SK-N-SH treated with all-trans-retinoic acid at 6 μM for 48 hours (cell line): ENCODE measurements around the gene CYP11A1.

Experiments used
- ATAC-seq: fragments of 200-7000 bp; cut with Tn5 transposase; 3 replicates; pipeline ENCODE4 v1.9.1; 2020; ENCODE audit warnings: mild to moderate bottlenecking, moderate library complexity
- ARNTL ChIP-seq: fragments of 450-650 bp; formaldehyde crosslinking; IDR thresholded peaks from 2 replicates; pipeline ENCODE4 v1.5.0; 2020; ENCODE audit warnings: low read depth, mild to moderate bottlenecking, moderate library complexity, borderline replicate concordance
- BACH2 ChIP-seq: fragments of 250-450 bp; sonication (Bioruptor Pico); IDR thresholded peaks from 2 replicates; pipeline ENCODE4 v1.9.0; 2021; ENCODE audit warnings: mild to moderate bottlenecking, borderline replicate concordance
- CREB5 ChIP-seq: fragments of 250-450 bp; sonication (Bioruptor Pico); IDR thresholded peaks from 2 replicates; pipeline ENCODE4 v1.5.1; 2020; ENCODE audit warnings: low read depth, mild to moderate bottlenecking, moderate library complexity
- CSRNP3 ChIP-seq: fragments of 250-450 bp; sonication (Bioruptor Pico); IDR thresholded peaks from 2 replicates; pipeline ENCODE4 v1.5.1; 2021; ENCODE audit warnings: mild to moderate bottlenecking, moderate library complexity
- ESRRG ChIP-seq: fragments of 250-450 bp; sonication (Bioruptor Pico); IDR thresholded peaks from 2 replicates; pipeline ENCODE4 v1.6.1; 2021; ENCODE audit warnings: mild to moderate bottlenecking
- GLIS3 ChIP-seq: fragments of 250-450 bp; sonication (Bioruptor Pico); IDR thresholded peaks from 2 replicates; pipeline ENCODE4 v1.5.0; 2020; ENCODE audit warnings: mild to moderate bottlenecking, moderate library complexity
- ISL1 ChIP-seq: fragments of 250-450 bp; sonication (Bioruptor Pico); IDR thresholded peaks from 2 replicates; pipeline ENCODE4 v2.1.2; 2022; ENCODE audit warnings: mild to moderate bottlenecking, moderate library complexity
- OSR1 ChIP-seq: fragments of 250-450 bp; sonication (Bioruptor Pico); IDR thresholded peaks from 2 replicates; pipeline ENCODE4 v1.8.0; 2022; ENCODE audit warnings: moderate library complexity, mild to moderate bottlenecking, inconsistent platforms
- PATZ1 ChIP-seq: fragments of 250-450 bp; sonication (Bioruptor Pico); IDR thresholded peaks from 2 replicates; pipeline ENCODE4 v1.8.0; 2020; ENCODE audit warnings: mild to moderate bottlenecking, moderate library complexity, borderline replicate concordance
- POU6F1 ChIP-seq: fragments of 250-450 bp; sonication (Bioruptor Pico); IDR thresholded peaks from 2 replicates; pipeline ENCODE4 v1.8.0; 2021; ENCODE audit warnings: low read depth, mild to moderate bottlenecking, moderate library complexity, borderline replicate concordance
- PPARA ChIP-seq: fragments of 250-450 bp; sonication (Bioruptor Pico); IDR thresholded peaks from 2 replicates; pipeline ENCODE4 v1.5.0; 2020; ENCODE audit warnings: mild to moderate bottlenecking, borderline replicate concordance
- RARB ChIP-seq: fragments of 250-450 bp; sonication (Bioruptor Pico); IDR thresholded peaks from 2 replicates; pipeline ENCODE4 v1.8.0; 2021; ENCODE audit warnings: mild to moderate bottlenecking, moderate library complexity
- SNAI2 ChIP-seq: fragments of 250-450 bp; sonication (Bioruptor Pico); IDR thresholded peaks from 2 replicates; pipeline ENCODE4 v1.5.0; 2020; ENCODE audit warnings: mild to moderate bottlenecking, moderate library complexity
- TCF4 ChIP-seq: fragments of 250-450 bp; sonication (Bioruptor Pico); IDR thresholded peaks from 2 replicates; pipeline ENCODE4 v1.8.0; 2021; ENCODE audit warnings: mild to moderate bottlenecking, moderate library complexity, borderline replicate concordance
- TSHZ2 ChIP-seq: fragments of 250-450 bp; sonication (Bioruptor Pico); IDR thresholded peaks from 2 replicates; pipeline ENCODE4 v1.5.0; 2020; ENCODE audit warnings: mild to moderate bottlenecking, moderate library complexity
- ZFP3 ChIP-seq: fragments of 250-450 bp; sonication (Bioruptor Pico); IDR thresholded peaks from 2 replicates; pipeline ENCODE4 v1.5.0; 2020; ENCODE audit warnings: mild to moderate bottlenecking, moderate library complexity
- ZFP30 ChIP-seq: fragments of 450-650 bp; formaldehyde crosslinking; IDR thresholded peaks from 2 replicates; pipeline ENCODE4 v1.5.0; 2022; ENCODE audit warnings: mild to moderate bottlenecking, moderate library complexity
- ZNF565 ChIP-seq: fragments of 450-650 bp; formaldehyde crosslinking; conservative IDR thresholded peaks from 2 replicates; pipeline ENCODE4 v1.5.0; 2020; ENCODE audit warnings: low read depth, mild to moderate bottlenecking, moderate library complexity
- ZNF70 ChIP-seq: fragments of 450-650 bp; formaldehyde crosslinking; IDR thresholded peaks from 2 replicates; pipeline ENCODE4 v1.5.0; 2020; ENCODE audit warnings: mild to moderate bottlenecking, moderate library complexity
- ZNF8 ChIP-seq: fragments of 450-650 bp; formaldehyde crosslinking; IDR thresholded peaks from 2 replicates; pipeline ENCODE4 v1.5.0; 2020; ENCODE audit warnings: mild to moderate bottlenecking, moderate library complexity

The CYP11A1 gene

GRCh38 chr15:74381481-74381880 is 14.0 kb upstream of the CYP11A1 start:
- no peak for ATAC-seq
- TF ChIP-seq ESRRG (CRISPR knock-in tag) (no peak), CREB5 (no peak), TSHZ2 (CRISPR knock-in tag) (no peak), ZFP3 (CRISPR knock-in tag) (no peak), ARNTL (no peak), PPARA (CRISPR knock-in tag) (no peak), ZNF70 (CRISPR knock-in tag) (no peak), ISL1 (CRISPR knock-in tag) (no peak), BACH2 (CRISPR knock-in tag) (no peak), OSR1 (CRISPR knock-in tag) (no peak), ZFP30 (CRISPR knock-in tag) (no peak), TCF4 (CRISPR knock-in tag) (no peak), ZNF565 (no peak), PATZ1 (CRISPR knock-in tag) (no peak)

- no peak for ATAC-seq
- TF ChIP-seq GLIS3 = no peak
- TF ChIP-seq CSRNP3 (CRISPR knock-in tag) = no peak
- TF ChIP-seq OSR1 (CRISPR knock-in tag) = no peak
- TF ChIP-seq CREB5 = no peak
- no peak for TF ChIP-seq POU6F1 (CRISPR knock-in tag)
- TF ChIP-seq TCF4 (CRISPR knock-in tag) = no peak
Observed at GRCh38 chr15:74381190-74381453, 13.7 kb upstream of the CYP11A1 start.

- ATAC-seq = no peak
- no peak for TF ChIP-seq POU6F1 (CRISPR knock-in tag)
- TF ChIP-seq SNAI2 (CRISPR knock-in tag) = no peak
- TF ChIP-seq OSR1 (CRISPR knock-in tag) = no peak
- TF ChIP-seq TCF4 (CRISPR knock-in tag) = no peak
- no peak for TF ChIP-seq ZFP3 (CRISPR knock-in tag)
- TF ChIP-seq PPARA (CRISPR knock-in tag) = no peak
- TF ChIP-seq CSRNP3 (CRISPR knock-in tag) = no peak
- TF ChIP-seq ARNTL = no peak
- no peak for TF ChIP-seq RARB (CRISPR knock-in tag)
- no peak for TF ChIP-seq GLIS3
- TF ChIP-seq ZNF70 (CRISPR knock-in tag) = no peak
- TF ChIP-seq ZNF8 (CRISPR knock-in tag) = no peak
- no peak for TF ChIP-seq ISL1 (CRISPR knock-in tag)
Observed at GRCh38 chr15:74380361-74381189, 13.1 kb upstream of the CYP11A1 start.
